ENCODE measurements around the gene C7.
"Not testable (repeated sequence)": the region's sequence is repeated elsewhere in the genome, so short reads cannot be mapped to it uniquely, and the experiment has no call there.

GRCh38 chr5:40895440-40896425, 13.6 kb upstream of the C7 start:
- not testable (repeated sequence) for TF ChIP-seq CTCF (IDR thresholded peaks at IDR 0.05 in 4 of 5, conservative IDR thresholded peaks at IDR 0.05 in 1 of 5); POLR2A (IDR thresholded peaks at IDR 0.05)

All from gastrocnemius medialis (tissue), 4 donors.